HG02981 (cell line): ENCODE measurements around the gene PCDHB1.

Experiments used
- ATAC-seq: cut with Tn5 transposase; IDR thresholded peaks from one replicate; pipeline ENCODE4 v1.9.1; 2021; ENCODE audit warnings: mild to moderate bottlenecking, moderate library complexity; ENCODE audit not compliant: unreplicated experiment

The PCDHB1 gene

GRCh38 chr5:141050622-141051520 lies at the start of gene PCDHB1:
PCDHB1 (plus strand) TSS chr5:141051374; CDS start chr5:141051471, 97 bp downstream.
- ATAC-seq = no peak

GRCh38 chr5:141001446-141001843 lies 49.7 kb upstream of the PCDHB1 start:
- ATAC-seq = no peak

GRCh38 chr5:141001844-141002604 lies 49.1 kb upstream of the PCDHB1 start:
- no peak for ATAC-seq

GRCh38 chr5:141002605-141002965 lies 48.6 kb upstream of the PCDHB1 start:
- ATAC-seq = no peak

- no peak for ATAC-seq
These were observed 48.1 kb upstream of the PCDHB1 start for GRCh38 chr5:141003031-141003430.

- ATAC-seq = no peak
These were observed 47.2 kb upstream of the PCDHB1 start for GRCh38 chr5:141003791-141004611.

- ATAC-seq = no peak
These were observed 43.4 kb upstream of the PCDHB1 start for GRCh38 chr5:141007791-141008190.

GRCh38 chr5:141010047-141010793 lies 41.0 kb upstream of the PCDHB1 start:
- ATAC-seq = no peak

- ATAC-seq = no peak
These were observed 33.2 kb upstream of the PCDHB1 start for GRCh38 chr5:141017943-141018342.

- no peak for ATAC-seq
These were observed 28.8 kb upstream of the PCDHB1 start for GRCh38 chr5:141022384-141022783.

GRCh38 chr5:141031006-141031405 lies 20.2 kb upstream of the PCDHB1 start:
- ATAC-seq = no peak

- ATAC-seq = no peak
These were observed 18.5 kb upstream of the PCDHB1 start for GRCh38 chr5:141032626-141033025.

- no peak for ATAC-seq
These were observed 12.1 kb upstream of the PCDHB1 start for GRCh38 chr5:141039061-141039460.

- no peak for ATAC-seq
These were observed 11.7 kb upstream of the PCDHB1 start for GRCh38 chr5:141039517-141039916.

GRCh38 chr5:141040093-141040770 lies 10.9 kb upstream of the PCDHB1 start:
- ATAC-seq = no peak

GRCh38 chr5:141040771-141041426 lies 10.3 kb upstream of the PCDHB1 start:
- ATAC-seq = peak; percentile 88

GRCh38 chr5:141041427-141041785 lies 9.8 kb upstream of the PCDHB1 start:
- ATAC-seq = no peak

- no peak for ATAC-seq
These were observed 8.6 kb upstream of the PCDHB1 start for GRCh38 chr5:141042555-141042954.

- no peak for ATAC-seq
These were observed 320 bp downstream of the PCDHB1 start for GRCh38 chr5:141051521-141051866.

- ATAC-seq = no peak
These were observed 26.7 kb downstream of the PCDHB1 start for GRCh38 chr5:141077826-141078225.
